ENCODE measurements around the gene DFFB. TPM values are rescaled to one million over a fixed set of nuclear protein-coding genes. Genes with fewer than 3 reads are reported as not detected.

The DFFB gene
- total and polyA plus RNA-seq, 10 donors, result 6.3 to 13.8 (median 10.3) TPM

DNA sequence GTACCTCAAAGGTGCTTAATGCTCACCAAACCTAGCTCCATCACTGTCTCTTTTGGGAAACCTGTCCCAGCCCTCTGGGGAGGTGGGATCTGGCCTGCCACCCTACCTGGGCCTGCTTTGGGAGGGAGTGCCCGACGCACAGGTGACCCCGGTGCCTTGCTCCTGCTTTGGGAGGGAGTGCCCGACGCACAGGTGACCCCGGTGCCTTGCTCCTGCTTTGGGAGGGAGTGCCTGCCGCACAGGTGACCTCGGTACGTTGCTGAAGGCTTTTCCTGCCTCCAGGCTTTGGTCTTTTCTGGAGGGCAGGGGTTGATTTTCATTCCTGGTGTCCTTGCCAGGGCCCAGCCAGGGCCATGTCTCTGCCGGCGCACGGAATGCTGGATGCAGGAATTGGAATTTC, 68.0 kb downstream of the DFFB start:
- H3K4me3 ChIP-seq, result no peak overlapping the region
- TF ChIP-seq POLR2A (IDR thresholded peaks at IDR 0.05), result no peak
- TF ChIP-seq, protein P1, sequence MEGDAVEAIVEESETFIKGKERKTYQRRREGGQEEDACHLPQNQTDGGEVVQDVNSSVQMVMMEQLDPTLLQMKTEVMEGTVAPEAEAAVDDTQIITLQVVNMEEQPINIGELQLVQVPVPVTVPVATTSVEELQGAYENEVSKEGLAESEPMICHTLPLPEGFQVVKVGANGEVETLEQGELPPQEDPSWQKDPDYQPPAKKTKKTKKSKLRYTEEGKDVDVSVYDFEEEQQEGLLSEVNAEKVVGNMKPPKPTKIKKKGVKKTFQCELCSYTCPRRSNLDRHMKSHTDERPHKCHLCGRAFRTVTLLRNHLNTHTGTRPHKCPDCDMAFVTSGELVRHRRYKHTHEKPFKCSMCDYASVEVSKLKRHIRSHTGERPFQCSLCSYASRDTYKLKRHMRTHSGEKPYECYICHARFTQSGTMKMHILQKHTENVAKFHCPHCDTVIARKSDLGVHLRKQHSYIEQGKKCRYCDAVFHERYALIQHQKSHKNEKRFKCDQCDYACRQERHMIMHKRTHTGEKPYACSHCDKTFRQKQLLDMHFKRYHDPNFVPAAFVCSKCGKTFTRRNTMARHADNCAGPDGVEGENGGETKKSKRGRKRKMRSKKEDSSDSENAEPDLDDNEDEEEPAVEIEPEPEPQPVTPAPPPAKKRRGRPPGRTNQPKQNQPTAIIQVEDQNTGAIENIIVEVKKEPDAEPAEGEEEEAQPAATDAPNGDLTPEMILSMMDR (IDR thresholded peaks at IDR 0.05 in 8 of 11, conservative IDR thresholded peaks at IDR 0.05 in 3 of 11), result no peak
- TF ChIP-seq POLR2AphosphoS5 (IDR thresholded peaks at IDR 0.05), result no peak
- no peaks in the 10 kb centered on the region for H3K9me3 ChIP-seq
- no peaks in the 10 kb centered on the region for H3K4me1 ChIP-seq
- no peak overlapping the region for H3K27ac ChIP-seq
- 82 to 89% (median 82%) methylated on average over 12 of the region's 12 CpGs; no CpG with 5 or more reads in 1 of the 5 donors for WGBS, 5 donors
- DNase-seq, result no peak
- intact Hi-C loops (cut with DNase I; ENCODE audit: low total_unique reads), result no loop called here
- H3K36me3 ChIP-seq, result no peaks in the 10 kb centered on the region
- peaks cover 0 to 37% (median 0%) of the 10 kb centered on the region in 7 donors for H3K27me3 ChIP-seq (replicated peaks in 1 of 7)

DNA sequence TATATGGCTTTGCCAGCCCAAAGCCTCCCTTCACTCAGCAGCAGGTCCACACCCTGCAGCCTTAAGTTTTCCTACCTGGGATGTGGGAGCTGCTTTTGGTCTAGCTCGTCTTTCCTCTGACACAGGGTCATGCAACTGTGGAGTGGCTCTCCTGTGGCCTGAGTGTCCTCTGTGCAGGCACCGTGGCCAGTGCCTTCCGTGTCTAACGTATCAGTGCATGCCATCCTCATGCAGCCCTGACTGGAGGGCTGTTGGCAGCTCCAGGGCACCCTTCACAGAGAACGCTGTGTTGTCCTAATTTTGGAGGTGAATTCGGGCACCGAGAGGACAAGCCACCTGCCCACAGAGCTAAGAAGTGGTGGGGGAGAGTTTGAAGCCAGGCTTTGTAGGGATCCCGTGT, 68.5 kb downstream of the DFFB start:
- no peak for TF ChIP-seq POLR2A (IDR thresholded peaks at IDR 0.05)
- no peak for TF ChIP-seq POLR2AphosphoS5 (IDR thresholded peaks at IDR 0.05)
- TF ChIP-seq, protein P1 (IDR thresholded peaks at IDR 0.05 in 8 of 11, conservative IDR thresholded peaks at IDR 0.05 in 3 of 11), result no peak
- H3K36me3 ChIP-seq, result no peaks in the 10 kb centered on the region
- no peak for DNase-seq
- H3K4me3 ChIP-seq, result no peak overlapping the region
- H3K27ac ChIP-seq, result no peak overlapping the region
- H3K9me3 ChIP-seq, result no peaks in the 10 kb centered on the region
- no peaks in the 10 kb centered on the region for H3K4me1 ChIP-seq
- peaks cover 0 to 38% (median 0%) of the 10 kb centered on the region in 7 donors for H3K27me3 ChIP-seq (replicated peaks in 1 of 7)
- intact Hi-C loops (cut with DNase I; ENCODE audit: low total_unique reads), result no loop called here
- WGBS, 5 donors, result 71 to 87% (median 82%) methylated on average over 7 to 8 of the region's 8 CpGs

DNA sequence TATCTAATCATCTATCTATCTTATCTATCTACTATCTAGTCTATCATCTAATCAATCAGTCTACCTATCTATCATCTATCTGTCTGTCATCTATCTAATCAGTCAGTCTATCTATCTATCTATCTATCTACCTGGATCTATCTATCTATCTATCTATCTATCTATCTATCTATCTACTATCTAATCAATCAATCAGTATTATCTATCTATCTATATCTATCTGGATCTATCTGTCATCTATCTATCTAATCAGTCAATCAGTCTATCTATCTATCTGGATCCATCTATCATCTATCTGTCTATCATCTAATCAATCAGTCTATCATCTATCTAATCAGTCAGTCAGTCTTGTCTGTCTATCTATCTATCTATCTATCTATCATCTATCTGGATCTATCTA, 69.7 kb downstream of the DFFB start:
- Histone ChIP-seq H3K4me1 (no peaks in the 10 kb centered on the region), H3K27ac (no peak overlapping the region), H3K4me3 (no peak overlapping the region), H3K9me3 (no peaks in the 10 kb centered on the region), H3K27me3 (replicated peaks in 1 of 7) (peaks cover 0 to 45% (median 0%) of the 10 kb centered on the region in 7 donors), H3K36me3 (no peaks in the 10 kb centered on the region)
- no peak for DNase-seq
- intact Hi-C loops (cut with DNase I; ENCODE audit: low total_unique reads), result no loop called here
- TF ChIP-seq POLR2AphosphoS5 (IDR thresholded peaks at IDR 0.05), result no peak

DNA sequence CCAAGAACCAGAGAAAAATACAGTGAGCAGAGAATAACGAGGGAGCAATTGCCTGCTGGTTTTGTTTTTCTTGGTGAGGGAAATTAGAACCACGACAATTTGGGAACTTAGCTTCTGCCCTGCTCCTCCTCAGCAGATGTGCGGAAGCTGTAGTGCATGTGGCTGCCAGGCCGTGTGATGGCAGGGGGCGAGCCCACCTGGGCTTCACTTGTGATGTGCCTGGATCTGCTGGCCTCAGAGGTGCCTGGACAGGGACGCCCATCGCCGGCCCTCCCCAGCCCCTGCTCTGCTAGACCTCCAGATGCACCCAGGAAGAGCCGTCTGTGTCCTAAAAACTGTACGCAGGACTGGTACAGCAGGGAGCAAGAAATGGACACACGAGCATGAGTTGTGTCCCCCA, 71.3 kb downstream of the DFFB start:
- H3K4me3 ChIP-seq, result no peak overlapping the region
- intact Hi-C loops (cut with DNase I; ENCODE audit: low total_unique reads), result no loop called here
- DNase-seq, result no peak
- peaks cover 0 to 57% (median 4%) of the 10 kb centered on the region in 7 donors for H3K27me3 ChIP-seq (replicated peaks in 1 of 7)
- H3K4me1 ChIP-seq, result no peaks in the 10 kb centered on the region
- WGBS, 5 donors, result 42 to 62% (median 53%) methylated on average over 5 to 11 of the region's 11 CpGs
- no peak overlapping the region for H3K27ac ChIP-seq
- no peaks in the 10 kb centered on the region for H3K36me3 ChIP-seq
- TF ChIP-seq POLR2A (IDR thresholded peaks at IDR 0.05), result no peak
- TF ChIP-seq, protein P1 (IDR thresholded peaks at IDR 0.05 in 8 of 11, conservative IDR thresholded peaks at IDR 0.05 in 3 of 11), result no peak
- no peak for TF ChIP-seq POLR2AphosphoS5 (IDR thresholded peaks at IDR 0.05)
- no peaks in the 10 kb centered on the region for H3K9me3 ChIP-seq

- Histone ChIP-seq H3K4me3 (no peak overlapping the region), H3K9me3 (no peaks in the 10 kb centered on the region), H3K27ac (no peak overlapping the region), H3K36me3 (no peaks in the 10 kb centered on the region), H3K27me3 (replicated peaks in 1 of 7) (peaks cover 0 to 60% (median 4%) of the 10 kb centered on the region in 7 donors), H3K4me1 (no peaks in the 10 kb centered on the region)
- intact Hi-C loops (cut with DNase I; ENCODE audit: low total_unique reads), result no loop called here
- DNase-seq, result no peak
- WGBS, 5 donors, result 67 to 86% (median 78%) methylated on average over 5 of the region's 5 CpGs
- TF ChIP-seq POLR2A (IDR thresholded peaks at IDR 0.05) (no peak), POLR2AphosphoS5 (IDR thresholded peaks at IDR 0.05) (no peak)
- TF ChIP-seq, protein P1 (IDR thresholded peaks at IDR 0.05 in 8 of 11, conservative IDR thresholded peaks at IDR 0.05 in 3 of 11), result no peak
Observed at GRCh38 chr1:3929126-3929525, 71.8 kb downstream of the DFFB start.
